ENCODE data around the gene EIF2A. TPM values are rescaled to one million over a fixed set of nuclear protein-coding genes. Genes with fewer than 3 reads are reported as not detected.

The EIF2A gene
- total and polyA plus RNA-seq, 9 of the 15 experiments (the other 6 are each of a cell fraction or from before 2014, with no cell fraction given): 106 to 192 (median 168) TPM

GRCh38 chr3:150599611-150600297, 53.2 kb downstream of the EIF2A start (continued):
- TF ChIP-seq RREB1 (CRISPR knock-in tag; IDR thresholded peaks at IDR 0.05) (peak; percentile 46; the same call in 1 of the 2 replicates), HDAC1 (IDR thresholded peaks at IDR 0.05) (peak in 1 of 2 experiments; percentile 64; a peak in 2 of 4 replicates), TSHZ1 (CRISPR knock-in tag; IDR thresholded peaks at IDR 0.05) (0 out of 2 replicates have a peak, but pooled peaks have one; percentile 64), IRF1 (CRISPR knock-in tag; IDR thresholded peaks at IDR 0.05; ENCODE audit: borderline replicate concordance) (no peak), ZBTB26 (CRISPR knock-in tag; IDR thresholded peaks at IDR 0.05) (no peak), CGGBP1 (CRISPR knock-in tag; IDR thresholded peaks at IDR 0.05) (no peak), ESRRA (IDR thresholded peaks at IDR 0.05; ENCODE audit: borderline replicate concordance, low read depth) (no peak), TCF3 (CRISPR knock-in tag; IDR thresholded peaks at IDR 0.05) (peak; percentile 27; the same call in 1 of the 2 replicates), ID3 (CRISPR knock-in tag; IDR thresholded peaks at IDR 0.05) (no peak), ID3 (tag; IDR thresholded peaks at IDR 0.05) (peak; percentile 91), MBD2 (IDR thresholded peaks at IDR 0.05; ENCODE audit: borderline replicate concordance, low read depth) (no peak)
